8988T (cell line): ENCODE results near the gene HIP1.

ENCODE experiments used
- DNase-seq: peaks from one replicate; pipeline ENCODE4 v3.0.0; 2011

The HIP1 gene

DNA sequence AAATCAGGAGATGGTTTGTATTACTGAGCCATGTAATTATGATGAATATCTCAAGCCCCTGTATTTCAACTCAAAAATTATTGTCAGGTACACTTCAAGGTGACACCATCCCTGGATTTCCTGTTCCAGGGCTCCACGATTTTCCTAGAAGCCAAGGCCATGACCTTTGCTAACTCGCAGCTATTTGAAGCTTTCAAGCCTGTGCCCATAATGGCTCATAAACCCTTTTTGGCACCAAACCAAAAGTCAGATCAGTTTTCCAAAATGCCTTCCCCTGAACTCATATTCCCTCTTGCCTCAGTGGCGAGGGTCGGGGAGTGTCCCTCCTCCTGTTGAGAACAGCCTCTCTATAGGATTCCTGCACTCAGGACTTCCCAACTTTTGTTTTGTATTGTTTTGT is 70.8 kb downstream of the HIP1 start:
- DNase-seq: no peak

DNA sequence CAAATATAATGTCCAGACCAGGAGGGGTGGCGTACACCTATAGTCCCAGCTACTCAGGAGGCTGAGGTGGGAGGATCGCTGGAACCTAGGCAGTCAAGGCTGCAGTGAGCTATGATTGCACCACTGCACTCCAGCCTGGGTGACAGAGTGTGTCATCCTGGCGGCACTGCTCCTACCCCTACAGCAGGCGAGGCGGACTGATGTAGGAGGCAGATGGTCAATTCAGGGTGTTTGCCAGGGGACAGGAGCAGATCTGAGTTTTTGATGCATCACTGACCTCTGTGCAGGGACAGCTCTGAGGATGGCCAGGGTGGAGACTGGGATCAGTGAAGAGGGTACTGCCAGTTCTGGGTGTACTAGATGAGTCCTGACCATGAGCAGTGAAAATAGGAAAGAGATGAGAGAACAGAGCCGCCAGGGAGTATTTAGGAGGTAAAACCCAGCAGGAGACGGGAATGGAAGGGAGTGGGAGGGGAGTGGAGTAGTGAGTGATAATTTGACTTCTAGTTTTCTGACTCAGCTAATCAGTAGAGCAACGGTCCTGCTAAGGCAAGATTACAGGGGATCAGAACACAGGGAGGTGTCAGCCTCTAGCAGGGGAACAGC is 75.3 kb downstream of the HIP1 start:
- DNase-seq: no peak

DNA sequence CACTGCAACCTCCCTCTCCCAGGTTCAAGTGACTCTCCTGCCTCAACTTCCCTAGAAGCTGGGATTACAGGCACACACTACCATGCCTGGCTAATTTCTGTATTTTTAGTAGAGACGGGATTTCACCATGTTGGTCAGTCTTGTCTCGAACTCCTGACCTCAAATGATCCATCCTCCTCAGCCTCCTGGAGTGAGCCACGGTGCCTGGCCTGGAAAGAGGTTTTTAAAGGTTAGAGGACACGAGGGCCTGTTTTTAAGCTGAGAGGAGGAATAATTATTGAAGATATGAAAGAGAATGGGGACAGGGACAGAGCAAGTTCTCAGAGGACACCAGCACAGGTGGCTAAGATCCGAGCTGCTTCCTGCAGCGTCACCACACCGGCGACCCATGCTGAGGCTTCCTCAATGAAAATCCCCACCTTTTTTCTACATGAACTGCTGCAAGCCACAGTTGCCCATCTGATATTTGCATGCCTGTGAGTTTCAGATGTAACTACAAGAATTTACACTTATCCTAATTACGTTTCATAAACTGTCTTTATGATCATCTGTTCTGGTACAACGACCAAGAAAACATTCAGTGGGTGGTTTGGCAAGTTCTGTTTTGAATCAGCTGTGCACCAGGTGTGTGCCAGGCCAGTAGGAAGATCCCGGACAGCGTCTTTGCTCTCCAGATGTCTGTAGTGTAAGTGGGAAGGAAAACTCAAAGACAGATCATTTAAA is 76.0 kb downstream of the HIP1 start:
- DNase-seq: no peak

DNA sequence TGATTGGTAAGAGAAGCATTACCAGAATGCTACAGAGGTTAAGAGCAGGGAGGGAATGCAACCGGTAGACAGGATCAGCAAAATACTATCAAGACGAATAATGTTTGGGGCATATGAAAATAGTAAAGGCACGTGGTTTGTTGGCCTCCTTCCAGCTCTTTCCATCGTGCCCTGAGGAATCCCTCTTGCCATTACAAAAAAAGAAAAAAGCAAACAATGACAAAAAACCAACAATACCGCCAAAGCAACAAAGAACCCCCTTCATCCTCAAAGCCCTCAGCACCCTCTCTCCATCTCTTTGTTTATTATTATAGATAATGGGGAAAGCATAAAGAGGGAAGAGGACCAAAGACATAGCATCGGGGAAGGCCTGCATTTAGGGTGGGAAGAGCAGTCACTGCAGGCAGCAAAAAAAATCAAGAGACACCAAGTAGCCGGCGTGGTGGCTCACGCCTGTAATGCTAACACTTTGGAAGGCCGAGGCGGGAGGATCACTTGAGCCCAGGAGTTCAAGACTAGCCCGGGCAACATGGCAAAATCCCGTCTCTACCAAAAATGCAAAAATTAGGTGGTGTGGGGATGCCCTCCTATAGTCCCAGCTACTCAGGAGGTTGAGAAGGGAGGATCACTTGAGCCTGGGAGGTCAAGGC is 78.0 kb downstream of the HIP1 start:
- DNase-seq: no peak

DNA sequence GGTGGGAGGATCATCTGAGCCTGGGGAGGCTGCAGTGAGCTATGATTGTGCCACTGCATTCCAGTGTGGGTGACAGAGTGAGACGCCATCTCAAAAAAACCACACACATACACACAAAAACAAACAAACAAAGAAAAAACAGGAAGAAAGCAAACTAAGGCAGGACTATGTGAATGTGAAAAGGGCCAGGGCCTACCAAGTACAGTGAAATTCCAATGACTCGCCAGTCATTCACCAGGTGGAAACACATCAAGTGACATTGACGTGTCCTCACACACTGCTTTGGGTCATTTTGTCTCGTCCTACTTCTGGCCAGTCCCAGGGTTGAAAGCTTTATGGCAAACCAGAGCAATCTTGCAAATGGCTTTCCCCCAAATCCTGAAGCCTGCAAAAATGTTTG is 79.9 kb downstream of the HIP1 start:
- DNase-seq: no peak

DNA sequence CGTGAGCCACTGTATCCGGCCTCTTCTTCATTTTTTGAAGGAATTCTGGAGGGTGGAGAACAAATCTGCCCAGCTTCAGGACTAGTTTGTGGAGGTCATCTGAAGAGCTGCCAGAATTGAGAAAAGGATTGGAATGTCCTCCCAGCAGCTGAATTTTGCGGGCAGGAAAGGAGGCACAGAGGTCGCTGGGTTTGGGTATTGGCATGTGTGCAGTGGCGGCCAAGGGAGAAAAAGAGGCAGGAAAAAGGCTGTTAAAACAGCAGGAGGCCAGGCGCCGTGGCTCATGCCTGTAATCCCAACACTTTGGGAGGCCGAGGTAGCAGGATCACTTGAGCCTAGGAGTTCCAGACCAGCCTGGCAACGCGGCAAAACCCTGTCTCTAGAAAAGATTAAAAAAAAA is 80.4 kb downstream of the HIP1 start:
- DNase-seq: no peak

DNA sequence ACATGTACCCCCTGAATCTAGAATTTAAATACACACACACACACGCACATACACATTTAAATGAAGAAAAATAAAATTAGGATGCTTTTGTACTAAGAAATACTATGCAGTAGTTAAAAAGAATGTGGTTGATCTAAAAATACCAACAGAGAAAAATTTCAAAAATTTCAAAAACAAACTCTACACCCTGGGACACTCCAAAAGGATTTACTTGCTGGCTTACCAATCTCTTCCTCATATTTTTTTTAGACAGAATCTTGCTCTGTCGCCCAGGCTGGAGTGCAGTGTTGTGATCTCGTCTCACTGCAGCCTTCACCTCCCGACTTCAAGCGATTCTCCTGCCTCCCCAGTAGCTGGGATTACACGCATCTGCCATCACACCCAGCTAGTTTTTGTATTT is 80.9 kb downstream of the HIP1 start:
- DNase-seq: no peak

DNA sequence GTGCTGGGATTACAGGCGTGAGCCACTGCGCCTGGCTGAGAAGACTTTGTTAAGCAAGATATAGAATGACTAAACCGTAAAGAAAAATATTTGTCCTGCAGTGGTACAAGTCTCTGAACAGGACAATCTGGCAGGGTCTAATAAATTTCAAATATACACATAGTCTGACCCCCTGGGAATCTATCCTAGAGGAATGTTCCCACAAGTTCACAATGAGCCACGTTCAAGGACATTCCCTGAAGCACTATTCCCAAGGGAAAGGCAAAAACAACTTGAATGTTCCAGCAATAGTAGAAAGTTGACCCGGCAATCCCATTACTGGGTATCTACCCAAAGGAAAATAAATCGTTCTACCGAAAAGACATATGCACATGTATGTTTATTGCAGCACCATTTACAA is 82.0 kb downstream of the HIP1 start:
- no peak for DNase-seq

DNA sequence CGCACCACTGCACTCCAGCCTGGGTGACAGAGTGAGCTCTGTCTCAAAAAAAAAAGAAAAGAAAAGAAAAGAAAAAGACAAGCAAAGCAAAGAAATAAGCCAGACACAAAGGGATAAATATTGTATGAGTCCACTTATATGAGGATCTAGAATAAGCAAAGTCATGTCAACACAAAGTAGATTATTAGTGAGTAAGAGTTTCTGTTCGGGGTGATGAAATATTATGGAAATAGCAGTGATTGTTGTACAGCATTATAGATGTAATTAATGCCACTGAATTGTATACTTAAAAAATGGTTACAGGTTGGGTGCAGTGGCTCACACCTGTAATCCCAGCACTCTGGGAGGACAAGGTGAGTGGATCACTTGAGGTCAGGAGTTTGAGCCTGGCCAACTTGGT is 83.2 kb downstream of the HIP1 start:
- no peak for DNase-seq

DNA sequence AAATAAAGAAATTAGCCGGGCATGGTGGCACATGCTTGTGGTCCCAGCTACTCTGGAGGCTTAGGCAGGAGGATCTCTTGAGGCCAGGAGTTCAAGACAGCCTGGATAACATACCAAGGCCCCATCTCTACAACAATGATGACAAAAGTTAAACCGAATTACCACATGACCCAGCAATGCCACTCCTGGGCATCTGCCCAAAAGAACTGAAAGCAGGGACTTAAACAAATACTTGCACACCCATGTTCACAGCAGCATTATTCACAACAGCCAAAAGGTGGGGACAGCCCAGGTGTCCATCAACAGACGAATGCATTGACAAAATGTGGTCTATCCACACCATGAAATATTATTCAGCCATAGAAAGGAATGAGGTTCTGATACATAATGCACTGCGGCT is 83.9 kb downstream of the HIP1 start:
- DNase-seq: no peak

DNA sequence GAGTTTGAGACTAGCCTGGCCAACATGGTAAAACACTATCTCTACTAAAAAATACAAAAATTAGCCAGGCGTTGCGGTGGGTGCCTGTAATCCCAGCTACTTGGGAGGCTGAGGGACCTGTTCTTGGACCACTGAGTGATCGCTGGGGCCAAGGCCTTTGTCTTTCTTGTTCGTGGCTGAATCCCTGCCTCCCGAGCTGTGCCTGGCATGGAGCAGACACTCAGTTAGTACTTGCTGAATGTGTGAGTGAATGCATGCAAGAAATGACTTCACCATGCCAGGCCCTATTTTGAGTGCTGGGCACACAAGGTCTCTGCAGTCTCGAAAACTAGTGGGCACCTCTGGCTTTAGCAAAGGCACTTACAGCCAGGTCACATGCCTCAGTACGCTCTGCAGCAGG is 85.1 kb downstream of the HIP1 start:
- no peak for DNase-seq

DNA sequence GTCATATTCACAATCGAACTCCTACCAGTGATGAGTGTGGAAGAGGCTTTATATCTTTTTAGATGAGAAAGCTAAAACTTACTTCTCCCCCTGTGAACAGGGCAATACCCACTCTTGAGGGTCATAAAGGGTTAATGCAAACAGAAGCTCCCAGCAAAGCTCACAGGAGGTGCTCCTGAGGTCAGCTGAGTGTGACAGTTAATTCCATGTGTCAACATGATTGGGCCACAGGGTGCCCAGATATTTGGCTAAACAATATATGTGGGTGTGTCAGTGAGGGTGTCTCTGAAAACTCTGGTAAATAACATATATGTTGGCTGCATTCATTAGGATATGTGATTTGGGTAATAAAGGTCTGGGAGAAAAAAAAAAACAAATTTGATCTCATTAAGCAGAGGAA is 86.0 kb downstream of the HIP1 start:
- no peak for DNase-seq

DNA sequence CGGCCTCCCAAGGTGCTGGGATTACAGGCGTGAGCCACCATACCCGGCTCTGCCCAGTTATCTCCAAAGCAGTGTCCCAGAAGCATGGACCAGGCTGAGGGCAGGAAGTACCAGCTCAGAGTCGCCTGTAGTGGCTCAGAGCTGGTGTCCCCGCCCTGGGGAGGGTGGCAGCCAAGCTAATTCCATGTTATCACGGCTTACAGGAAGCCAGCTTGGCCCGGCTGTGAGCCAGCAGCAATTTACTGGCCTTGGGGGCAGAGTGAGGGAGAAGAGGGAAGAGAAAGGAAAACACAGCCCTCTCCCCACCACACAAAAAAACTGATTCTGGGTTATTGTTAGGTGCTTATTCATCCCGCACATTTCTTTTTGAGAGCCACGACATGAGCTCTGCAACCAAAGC is 88.1 kb downstream of the HIP1 start:
- DNase-seq: no peak

DNA sequence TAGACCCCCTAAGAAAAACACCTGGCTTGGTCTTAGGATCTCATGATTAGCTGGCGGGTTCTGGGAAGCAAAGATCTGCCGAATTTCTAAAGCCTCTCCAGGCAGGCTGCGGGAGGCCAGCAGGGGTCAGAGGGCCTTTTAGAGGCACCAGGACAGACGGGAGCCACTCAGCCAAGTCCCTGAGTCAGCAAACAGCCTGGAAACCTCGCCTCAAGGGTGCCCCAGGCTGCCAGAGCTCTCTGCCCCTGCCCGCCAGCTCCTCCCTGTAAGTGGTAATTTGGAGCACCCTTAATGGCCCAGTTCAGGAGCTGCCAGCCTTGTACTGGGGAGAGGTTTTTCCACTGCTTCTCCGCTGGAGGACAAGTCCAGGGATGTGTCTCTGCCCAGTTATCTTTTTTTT is 88.7 kb downstream of the HIP1 start:
- DNase-seq: no peak

DNA sequence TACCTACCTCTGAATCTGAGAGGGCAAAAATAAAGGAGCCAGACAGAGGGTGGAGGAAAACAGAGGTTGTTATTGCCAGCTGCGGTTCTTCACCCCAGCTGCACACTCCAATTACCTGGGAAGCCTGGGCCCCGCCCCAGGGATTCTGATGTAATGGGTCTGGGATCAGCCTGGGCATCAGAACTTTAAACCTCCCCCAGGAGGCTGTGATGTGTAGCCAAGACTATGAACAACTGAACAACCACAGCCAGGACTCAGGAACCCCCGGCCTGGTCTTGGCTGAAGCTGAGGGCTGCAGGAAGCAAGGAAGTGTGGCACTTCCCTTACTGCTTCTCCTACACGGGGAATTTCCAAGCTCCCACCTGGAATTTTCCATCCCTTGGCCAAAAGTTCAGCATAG is 89.3 kb downstream of the HIP1 start:
- DNase-seq: no peak

DNA sequence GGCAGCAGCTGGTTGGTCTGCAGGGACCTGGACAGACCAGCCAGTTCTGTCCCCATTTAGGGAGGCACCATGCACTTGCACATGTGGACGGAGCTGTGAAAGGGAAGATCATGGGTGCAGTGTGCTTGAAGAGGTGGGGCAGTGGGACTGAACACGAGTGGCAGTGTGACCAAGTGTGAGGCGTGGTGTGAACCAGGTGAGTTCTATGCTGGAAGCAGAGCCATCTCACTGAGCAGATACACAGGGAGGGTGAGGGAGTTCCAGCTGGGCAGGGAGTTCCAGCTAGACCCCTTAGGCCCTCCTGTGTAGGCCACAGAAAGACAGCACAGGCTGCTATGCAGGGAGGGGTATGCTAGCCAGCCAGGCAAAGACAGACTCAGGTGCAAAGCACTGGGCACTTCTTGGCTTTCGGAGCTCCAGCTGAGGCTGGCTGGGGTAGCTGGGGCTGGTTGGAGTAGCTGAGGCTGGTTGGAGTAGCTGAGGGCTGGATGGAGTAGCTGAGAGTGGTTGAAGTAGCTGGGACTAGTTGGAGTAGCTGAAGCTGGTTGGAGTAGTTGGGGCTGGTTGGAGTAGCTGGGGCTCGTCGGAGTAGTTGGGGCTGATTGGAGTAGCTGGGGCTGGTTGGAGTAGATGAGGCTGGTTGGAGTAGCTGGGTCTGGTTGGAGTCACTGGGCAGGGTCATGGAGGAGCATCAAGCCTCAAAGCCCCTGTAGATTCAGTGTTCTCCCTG is 90.9 kb downstream of the HIP1 start:
- DNase-seq: no peak

DNA sequence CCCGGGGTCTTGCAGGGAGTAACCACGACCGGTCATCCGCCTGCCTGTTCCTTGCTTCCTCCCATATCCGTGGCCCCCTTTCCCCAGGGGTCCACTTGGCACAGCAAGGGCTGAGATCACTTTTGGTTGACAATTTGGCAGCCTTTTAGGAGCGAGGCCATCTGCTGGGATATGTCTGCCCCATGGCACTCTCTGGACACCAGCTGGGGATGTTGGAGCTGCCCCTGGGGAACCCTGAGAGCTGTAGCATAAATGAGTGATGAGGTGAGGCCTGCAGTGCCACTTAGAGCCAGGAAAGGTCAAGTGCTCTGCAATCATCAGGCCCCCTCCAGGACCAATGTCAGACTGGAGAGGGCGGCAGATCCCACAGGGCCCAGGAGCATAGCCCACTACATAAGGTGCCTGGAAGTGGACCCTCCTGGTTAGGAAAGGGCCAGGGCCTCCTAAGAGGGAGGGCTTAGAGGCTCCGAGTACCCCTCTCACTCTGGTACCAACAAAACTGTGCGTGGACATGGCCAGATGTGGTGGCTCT is 92.1 kb downstream of the HIP1 start:
- DNase-seq: no peak

DNA sequence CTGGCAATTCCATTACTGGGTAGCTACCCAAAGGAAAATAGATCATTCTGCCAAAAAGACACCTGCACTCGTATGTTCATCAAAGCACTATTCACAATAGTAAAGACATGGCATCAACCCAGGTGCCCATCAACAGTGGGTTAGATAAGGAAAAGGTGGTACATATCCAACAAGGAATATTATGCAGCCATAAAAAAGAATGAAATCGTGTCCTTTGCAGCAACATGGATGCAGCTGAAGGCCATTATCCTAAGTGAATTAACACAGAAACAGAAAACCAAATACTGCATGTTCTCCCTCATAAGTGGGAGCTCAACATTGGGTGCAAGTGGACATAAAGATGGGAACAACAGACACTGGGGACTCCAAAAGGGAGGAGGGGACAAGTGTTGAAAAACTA is 93.2 kb downstream of the HIP1 start:
- DNase-seq: no peak

DNA sequence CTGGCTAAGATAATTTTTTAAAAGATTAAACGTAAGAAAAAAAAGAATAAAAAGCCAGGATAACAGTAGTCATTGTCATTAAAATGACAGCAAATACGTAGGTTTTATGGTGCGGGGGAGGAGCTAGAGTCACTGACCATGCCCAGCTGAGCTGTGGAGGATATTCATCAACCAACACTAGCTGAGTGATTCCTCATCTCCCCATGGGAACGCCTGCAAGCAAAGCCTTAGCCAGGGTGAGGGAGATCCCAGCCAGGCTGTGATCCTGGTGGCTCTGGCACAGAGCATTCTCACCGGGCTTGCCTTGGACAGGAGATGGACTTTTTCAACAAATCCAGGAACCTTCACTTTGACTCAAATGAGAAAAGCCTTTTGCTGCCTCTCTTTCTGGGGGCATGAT is 94.2 kb downstream of the HIP1 start:
- no peak for DNase-seq

DNA sequence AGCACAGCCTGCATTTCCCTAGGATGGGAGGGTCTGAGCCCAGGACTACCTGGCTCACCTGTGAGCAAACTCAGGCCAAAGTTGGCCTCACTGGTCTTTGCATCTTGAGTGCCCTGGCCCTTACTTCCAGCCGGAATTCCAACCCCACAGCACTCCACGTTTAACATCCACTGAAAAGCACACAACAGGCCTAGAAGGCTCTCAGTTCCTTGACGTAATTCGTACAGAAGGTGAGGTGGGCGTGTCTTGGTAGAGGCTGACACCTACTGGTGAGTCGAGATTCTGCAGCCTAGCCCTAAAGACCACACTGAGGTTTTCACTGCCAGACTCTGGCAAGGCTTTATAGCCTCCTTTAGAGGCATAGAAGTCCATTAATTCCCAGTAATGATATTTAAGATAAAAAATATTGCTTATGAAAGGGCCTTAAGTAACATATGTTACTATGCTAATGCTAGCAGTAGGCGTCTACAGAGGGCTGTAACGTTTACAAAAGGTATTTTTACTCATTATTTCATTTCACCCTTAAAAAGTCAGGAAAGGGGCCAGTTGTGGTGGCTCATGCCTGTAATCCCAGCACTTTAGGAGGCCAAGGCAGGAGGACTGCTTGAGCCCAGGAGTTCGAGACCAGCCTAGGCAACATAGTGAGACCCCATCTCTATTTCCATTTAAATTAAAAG is 95.8 kb downstream of the HIP1 start:
- DNase-seq: peak; percentile 38

DNA sequence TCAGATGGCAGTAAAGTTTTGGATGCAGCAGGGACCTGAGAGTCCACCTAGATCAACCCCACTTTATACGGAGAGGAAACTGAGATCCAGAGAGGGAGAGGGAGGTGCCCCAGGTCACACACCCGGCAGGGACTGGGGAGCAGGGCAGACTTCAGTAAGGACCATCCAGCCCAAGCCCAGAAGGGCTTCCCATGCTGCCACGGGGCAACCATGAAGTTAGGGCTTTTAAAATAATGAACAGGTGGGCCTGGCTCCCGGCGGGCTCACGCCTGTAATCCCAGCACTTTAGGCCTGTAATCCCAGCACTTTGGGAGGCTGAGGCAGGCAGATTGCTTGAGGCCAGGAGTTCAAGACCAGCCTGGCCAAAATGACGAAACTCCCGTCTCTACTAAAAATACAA is 98.5 kb downstream of the HIP1 start:
- DNase-seq: no peak

DNA sequence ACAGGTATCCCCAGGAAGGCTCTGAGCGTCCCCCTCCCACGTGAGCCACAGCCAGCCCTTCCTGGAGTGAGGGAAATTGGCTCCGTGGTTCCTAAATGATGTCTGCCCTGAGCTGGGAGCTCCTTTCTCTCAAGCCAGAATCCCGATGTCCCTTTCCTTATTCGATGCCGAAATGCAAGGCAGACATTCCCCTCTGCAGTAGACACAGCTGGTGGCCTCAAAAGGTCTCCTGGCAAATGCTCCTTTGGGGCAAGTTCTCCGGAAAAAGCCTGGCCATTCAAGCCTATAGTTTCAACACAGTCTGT is 98.9 kb downstream of the HIP1 start:
- no peak for DNase-seq
